ENCODE data around the gene MTERF4. TPM values are rescaled to one million over a fixed set of nuclear protein-coding genes. Genes with fewer than 3 reads are reported as not detected.

Gene MTERF4
- total RNA-seq, 2 experiments from 2014 or later = 35.0 to 38.6 TPM

DNA sequence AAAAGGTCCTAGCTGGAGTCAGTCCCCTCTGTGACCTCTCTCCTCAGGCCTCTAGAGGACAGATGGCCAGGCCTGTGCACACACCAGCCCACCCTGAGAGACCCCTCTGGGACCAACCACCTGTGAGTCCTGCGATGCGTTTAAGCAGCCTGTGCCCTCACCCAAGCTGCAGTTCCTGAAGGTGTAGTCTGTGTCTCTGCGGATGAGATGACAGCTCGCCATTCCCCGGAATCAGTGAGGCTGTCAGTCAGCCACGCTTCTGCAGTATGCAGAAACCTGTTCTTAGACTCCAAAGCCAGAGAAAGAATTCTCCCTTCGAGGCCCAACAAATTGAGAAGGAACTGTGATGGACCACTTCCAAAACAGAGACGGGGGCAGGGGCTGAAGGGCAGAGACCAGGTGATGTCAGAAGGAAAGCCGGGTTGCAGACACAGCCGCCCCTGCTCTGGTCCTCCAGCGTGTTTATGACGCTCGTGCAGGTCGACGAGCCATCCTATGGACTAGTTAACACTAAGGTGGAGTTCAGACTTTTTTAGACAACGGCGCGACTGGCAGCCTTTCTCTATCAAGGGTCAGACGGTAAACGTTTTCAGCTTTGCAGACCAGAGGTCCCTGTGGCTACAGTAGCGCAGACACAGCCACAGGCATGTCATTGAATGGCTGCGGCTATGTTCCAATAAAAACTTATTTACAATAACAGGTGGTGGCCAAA is 10.2 kb downstream of the MTERF4 start:
- CTCF ChIA-PET = no interaction called here
- H3K4me3 Mint-ChIP-seq = no peak overlapping the region
- peaks cover 34% of the 10 kb centered on the region for H3K4me1 Mint-ChIP-seq (ENCODE audit: low read depth)
- peaks cover 53% of the 10 kb centered on the region for H3K36me3 Mint-ChIP-seq (ENCODE audit: low read depth)
- H3K27me3 Mint-ChIP-seq (ENCODE audit: low read depth) = no peaks in the 10 kb centered on the region
- H3K9me3 Mint-ChIP-seq = no peaks in the 10 kb centered on the region
- DNase-seq = no peak
- intact Hi-C loops (cut with micrococcal nuclease) = no loop called here
- no peak overlapping the region for H3K27ac Mint-ChIP-seq

DNA sequence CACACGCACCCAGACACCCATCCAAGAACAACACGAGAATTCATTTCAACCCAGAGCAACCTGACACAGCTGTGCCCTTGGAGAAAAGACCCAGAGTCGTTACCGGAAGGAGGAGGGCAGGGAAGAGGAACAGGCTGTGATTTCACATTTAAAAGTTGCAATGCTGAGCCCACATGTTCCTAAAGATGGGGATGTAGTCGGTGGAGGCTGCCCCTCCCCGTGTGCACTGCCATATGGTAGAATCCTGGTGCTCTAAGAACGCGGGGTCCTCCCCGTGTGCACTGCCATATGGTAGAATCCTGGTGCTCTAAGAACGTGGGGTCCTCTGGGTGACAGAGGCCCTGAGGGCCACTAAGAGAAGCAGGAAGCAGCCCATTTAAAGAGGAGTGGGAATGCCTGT is 10.9 kb downstream of the MTERF4 start:
- intact Hi-C loops (cut with micrococcal nuclease) = no loop called here
- H3K4me1 Mint-ChIP-seq (ENCODE audit: low read depth) = peaks cover 27% of the 10 kb centered on the region
- DNase-seq = no peak
- CTCF ChIA-PET = no interaction called here
- H3K36me3 Mint-ChIP-seq (ENCODE audit: low read depth) = peaks cover 56% of the 10 kb centered on the region
- peaks cover 3% of the 10 kb centered on the region for H3K9me3 Mint-ChIP-seq
- no peak overlapping the region for H3K27ac Mint-ChIP-seq
- H3K4me3 Mint-ChIP-seq = no peak overlapping the region
- no peaks in the 10 kb centered on the region for H3K27me3 Mint-ChIP-seq (ENCODE audit: low read depth)

DNA sequence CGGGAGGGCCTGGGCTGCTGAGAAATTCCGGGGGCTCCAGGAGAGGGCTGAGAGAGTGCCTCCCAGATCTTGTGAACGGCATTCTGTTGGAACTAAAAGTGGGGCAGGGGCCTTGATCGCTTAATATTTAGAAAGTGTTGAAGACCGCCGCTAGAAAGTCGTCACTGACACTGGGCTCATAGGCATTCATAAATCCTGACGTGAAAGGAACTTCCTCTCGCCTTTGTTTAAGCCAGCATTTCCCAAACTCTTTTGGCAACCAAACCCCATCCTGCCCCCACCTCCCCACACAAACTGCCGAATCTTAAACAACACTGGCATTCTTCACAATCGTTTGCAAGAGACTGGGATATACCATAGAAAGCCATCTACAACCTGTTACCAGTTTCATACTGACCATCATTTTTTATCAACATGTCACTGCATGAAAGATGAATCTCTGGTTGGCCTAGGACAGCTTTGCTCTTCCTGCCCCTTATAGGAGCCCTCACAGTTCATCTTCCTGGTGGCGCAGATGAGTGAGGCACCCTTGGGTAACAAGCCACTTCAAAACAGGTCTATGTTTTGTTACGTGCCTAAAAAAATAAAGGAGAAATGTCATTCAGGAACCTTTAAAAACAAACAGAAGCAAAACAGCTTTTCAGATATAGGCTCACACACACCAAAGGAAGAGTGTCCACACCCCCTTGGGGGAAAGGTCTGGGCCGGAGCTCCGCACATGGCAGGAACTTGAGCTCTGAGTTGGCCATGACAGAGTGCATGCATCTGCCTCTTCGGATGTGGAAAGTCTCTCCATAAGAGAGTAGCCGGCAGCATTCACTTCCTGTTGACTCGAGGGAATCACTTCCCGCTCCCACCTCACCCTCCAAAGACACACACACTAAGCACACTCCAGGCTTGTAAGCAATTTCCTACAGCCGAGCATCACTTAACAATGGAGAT is 13.0 kb downstream of the MTERF4 start:
- Mint-ChIP-seq H3K4me3 (no peak overlapping the region), H3K4me1 (ENCODE audit: low read depth) (peaks cover 9% of the 10 kb centered on the region), H3K9me3 (peaks cover 3% of the 10 kb centered on the region), H3K27ac (peak overlapping the region; percentile 24), H3K36me3 (ENCODE audit: low read depth) (peaks cover 52% of the 10 kb centered on the region), H3K27me3 (ENCODE audit: low read depth) (no peaks in the 10 kb centered on the region)
- no peak for DNase-seq
- CTCF ChIA-PET = interaction anchor here (0.5 to 0.6 kb wide), 2 partner anchors 10 to 16 kb away, joined by 3 to 4 read pairs; no protein-coding TSS in a partner anchor
- intact Hi-C loops (cut with micrococcal nuclease) = no loop called here

DNA sequence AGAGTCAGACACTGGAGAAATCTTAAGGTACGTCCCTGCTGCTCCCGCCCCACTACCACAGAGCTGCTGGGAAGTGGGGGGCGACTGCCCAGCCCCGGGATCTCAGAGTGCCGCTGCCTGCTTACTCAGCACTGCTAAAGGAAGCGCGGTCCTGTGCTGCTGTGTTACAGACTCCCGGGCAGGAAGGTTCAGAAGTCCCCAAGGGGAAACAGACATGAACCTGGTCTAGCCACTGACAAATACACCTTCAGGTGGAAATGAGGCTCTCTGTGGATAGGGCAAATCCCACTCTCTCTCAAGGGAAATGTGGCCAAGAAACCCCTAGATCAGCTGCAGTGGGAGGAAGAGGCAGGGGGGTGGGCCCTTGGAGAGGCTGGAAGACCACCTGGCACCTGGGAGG is 13.7 kb downstream of the MTERF4 start:
- H3K4me1 Mint-ChIP-seq (ENCODE audit: low read depth) = peaks cover 6% of the 10 kb centered on the region
- intact Hi-C loops (cut with micrococcal nuclease) = no loop called here
- H3K27me3 Mint-ChIP-seq (ENCODE audit: low read depth) = no peaks in the 10 kb centered on the region
- peaks cover 3% of the 10 kb centered on the region for H3K9me3 Mint-ChIP-seq
- no peak overlapping the region for H3K4me3 Mint-ChIP-seq
- no peak overlapping the region for H3K27ac Mint-ChIP-seq
- CTCF ChIA-PET = interaction anchor here (0.5 kb wide), 1 partner anchor 16 kb away, joined by 4 read pairs; no protein-coding TSS in a partner anchor
- DNase-seq = no peak
- H3K36me3 Mint-ChIP-seq (ENCODE audit: low read depth) = peaks cover 49% of the 10 kb centered on the region

DNA sequence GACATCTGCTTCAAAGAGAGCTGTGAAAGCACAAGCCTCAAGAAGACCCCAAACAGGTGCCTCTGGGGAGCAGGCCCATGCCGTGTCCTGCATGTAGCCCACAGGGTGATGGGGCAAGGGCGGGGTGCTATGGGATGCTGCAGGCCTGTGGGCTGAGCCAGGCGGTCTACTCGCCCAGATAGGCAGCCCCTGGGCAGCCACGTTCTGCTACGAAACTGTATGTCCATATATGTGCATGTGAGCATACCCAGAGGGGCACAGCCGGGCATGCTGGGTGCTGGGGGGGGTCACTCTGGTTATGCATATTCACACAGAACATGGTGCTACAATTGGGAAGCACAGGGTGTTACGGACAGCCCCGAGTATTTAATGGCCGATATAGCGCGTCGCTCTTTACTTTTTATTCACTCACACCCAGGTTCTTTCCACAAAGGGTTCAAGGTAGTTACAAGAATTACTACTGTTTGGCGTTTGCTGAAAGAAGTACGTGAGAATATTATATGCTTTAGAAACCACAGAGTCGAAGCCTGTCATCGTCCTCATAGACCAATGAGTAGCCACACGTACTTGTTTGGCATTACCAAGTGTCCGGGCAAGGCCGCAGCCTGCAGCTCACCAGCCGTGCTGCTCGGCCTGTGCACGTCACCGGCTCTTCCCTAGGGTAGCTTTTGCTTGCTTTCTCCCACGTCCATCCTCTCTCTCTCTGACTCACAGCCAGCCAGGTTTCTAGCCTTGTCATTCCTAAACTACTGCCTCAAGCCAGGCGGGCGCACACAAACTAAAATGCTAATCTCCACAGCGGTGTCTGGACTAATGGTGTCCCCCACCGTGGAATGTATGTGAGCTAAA is 14.4 kb downstream of the MTERF4 start:
- Mint-ChIP-seq H3K27me3 (ENCODE audit: low read depth) (no peaks in the 10 kb centered on the region), H3K4me3 (no peak overlapping the region), H3K4me1 (ENCODE audit: low read depth) (peaks cover 7% of the 10 kb centered on the region), H3K27ac (no peak overlapping the region), H3K36me3 (ENCODE audit: low read depth) (peaks cover 49% of the 10 kb centered on the region), H3K9me3 (peaks cover 3% of the 10 kb centered on the region)
- CTCF ChIA-PET = no interaction called here
- DNase-seq = no peak
- intact Hi-C loops (cut with micrococcal nuclease) = no loop called here

DNA sequence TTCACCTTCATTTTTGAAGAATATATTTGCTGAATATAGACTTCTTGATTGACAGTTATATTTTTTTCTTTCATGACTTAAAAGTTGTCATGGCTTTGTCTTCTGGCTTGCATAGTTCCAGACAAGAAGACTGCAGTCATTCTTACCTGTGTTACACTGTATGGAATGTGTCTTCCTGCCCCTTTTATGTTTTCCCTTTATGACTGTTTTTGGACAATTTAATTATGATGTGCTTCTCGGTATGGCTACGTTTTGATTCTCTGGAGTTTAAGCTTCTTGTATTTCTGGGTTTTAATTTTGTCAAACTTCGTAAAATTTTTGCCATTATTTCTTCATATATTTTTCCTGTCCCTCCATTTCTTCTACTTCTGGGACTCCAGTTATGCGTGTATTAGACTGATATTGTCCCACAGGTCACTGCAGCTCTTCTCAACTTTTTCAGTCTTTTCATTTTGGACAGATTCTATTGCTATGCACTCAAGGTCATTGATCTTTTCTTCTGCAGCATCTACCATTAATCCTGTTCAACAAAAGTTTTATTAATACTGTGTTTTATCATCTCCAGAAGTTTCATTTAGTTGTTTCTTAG is 17.1 kb downstream of the MTERF4 start:
- DNase-seq = no peak
- Mint-ChIP-seq H3K27me3 (ENCODE audit: low read depth) (no peaks in the 10 kb centered on the region), H3K27ac (no peak overlapping the region), H3K36me3 (ENCODE audit: low read depth) (peaks cover 40% of the 10 kb centered on the region), H3K4me3 (no peak overlapping the region), H3K4me1 (ENCODE audit: low read depth) (peaks cover 6% of the 10 kb centered on the region), H3K9me3 (peaks cover 3% of the 10 kb centered on the region)
- CTCF ChIA-PET = no interaction called here
- intact Hi-C loops (cut with micrococcal nuclease) = no loop called here

DNA sequence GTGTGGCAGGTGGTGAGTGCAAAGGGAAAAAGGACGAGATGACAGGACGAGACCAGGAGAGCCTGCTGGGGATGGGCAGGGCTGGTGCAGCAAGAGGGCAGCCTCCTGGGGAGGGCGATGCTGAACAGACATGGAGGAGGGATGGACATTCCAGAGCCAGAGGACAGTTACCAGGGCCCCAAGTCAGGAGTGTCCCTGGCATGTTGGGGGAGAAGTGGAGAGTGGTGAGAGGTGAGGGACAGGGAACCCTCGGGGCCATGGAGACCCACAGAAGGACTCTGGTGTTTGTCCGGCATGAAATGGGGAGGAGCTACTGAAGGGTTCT is 19.0 kb downstream of the MTERF4 start:
- intact Hi-C loops (cut with micrococcal nuclease) = no loop called here
- CTCF ChIA-PET = interaction anchor here (0.9 kb wide), 1 partner anchor 423 kb away, joined by 3 read pairs; no protein-coding TSS in a partner anchor
- H3K36me3 Mint-ChIP-seq (ENCODE audit: low read depth) = peaks cover 26% of the 10 kb centered on the region

DNA sequence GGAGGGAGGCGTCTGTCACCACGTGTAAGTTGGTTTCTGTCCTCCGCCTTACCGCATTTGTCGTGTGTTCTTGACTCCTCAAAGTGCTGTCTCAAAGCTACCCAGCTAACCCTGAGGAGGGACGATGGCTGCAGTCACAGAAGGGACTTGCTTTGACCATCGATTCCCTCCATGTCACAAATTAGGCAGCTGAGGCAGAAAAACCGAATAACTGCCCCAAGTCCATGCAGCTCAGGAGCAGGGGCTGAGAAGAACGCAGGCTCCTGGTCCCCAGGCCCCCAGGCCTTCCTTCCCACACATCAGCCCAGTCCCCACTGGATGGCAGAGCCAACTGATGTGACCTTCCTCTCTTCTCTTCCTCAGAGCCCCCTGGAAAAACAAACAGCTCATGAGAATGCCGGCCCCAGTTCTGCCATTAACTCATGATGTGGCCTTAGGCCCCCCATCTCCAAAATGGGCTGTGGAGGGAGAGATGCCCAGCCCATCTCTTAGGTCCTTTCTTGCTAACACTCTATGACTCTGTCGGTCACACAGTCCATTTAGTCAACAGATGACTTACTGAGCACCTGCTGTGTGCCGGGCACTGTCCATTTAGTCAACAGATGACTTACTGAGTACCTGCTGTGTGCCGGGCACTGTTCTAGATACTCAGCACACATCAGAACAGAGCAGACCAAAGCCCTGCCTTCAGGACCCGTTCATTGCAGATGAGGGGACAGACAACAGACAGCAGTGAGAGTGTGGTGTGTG is 19.6 kb downstream of the MTERF4 start:
- Mint-ChIP-seq H3K4me3 (no peak overlapping the region), H3K27me3 (ENCODE audit: low read depth) (no peaks in the 10 kb centered on the region), H3K4me1 (ENCODE audit: low read depth) (peaks cover 4% of the 10 kb centered on the region), H3K27ac (peak overlapping the region; percentile 24), H3K9me3 (peaks cover 3% of the 10 kb centered on the region), H3K36me3 (ENCODE audit: low read depth) (peaks cover 23% of the 10 kb centered on the region)
- intact Hi-C loops (cut with micrococcal nuclease) = no loop called here
- CTCF ChIA-PET = interaction anchor here (0.9 kb wide), 1 partner anchor 424 kb away, joined by 3 read pairs; no protein-coding TSS in a partner anchor
- DNase-seq = no peak

More for the DNA sequence above, 19.0 kb downstream of the MTERF4 start:
- Mint-ChIP-seq H3K27me3 (ENCODE audit: low read depth) (no peaks in the 10 kb centered on the region), H3K27ac (no peak overlapping the region), H3K9me3 (peaks cover 3% of the 10 kb centered on the region), H3K4me3 (no peak overlapping the region), H3K4me1 (ENCODE audit: low read depth) (peaks cover 2% of the 10 kb centered on the region)
- no peak for DNase-seq

DNA sequence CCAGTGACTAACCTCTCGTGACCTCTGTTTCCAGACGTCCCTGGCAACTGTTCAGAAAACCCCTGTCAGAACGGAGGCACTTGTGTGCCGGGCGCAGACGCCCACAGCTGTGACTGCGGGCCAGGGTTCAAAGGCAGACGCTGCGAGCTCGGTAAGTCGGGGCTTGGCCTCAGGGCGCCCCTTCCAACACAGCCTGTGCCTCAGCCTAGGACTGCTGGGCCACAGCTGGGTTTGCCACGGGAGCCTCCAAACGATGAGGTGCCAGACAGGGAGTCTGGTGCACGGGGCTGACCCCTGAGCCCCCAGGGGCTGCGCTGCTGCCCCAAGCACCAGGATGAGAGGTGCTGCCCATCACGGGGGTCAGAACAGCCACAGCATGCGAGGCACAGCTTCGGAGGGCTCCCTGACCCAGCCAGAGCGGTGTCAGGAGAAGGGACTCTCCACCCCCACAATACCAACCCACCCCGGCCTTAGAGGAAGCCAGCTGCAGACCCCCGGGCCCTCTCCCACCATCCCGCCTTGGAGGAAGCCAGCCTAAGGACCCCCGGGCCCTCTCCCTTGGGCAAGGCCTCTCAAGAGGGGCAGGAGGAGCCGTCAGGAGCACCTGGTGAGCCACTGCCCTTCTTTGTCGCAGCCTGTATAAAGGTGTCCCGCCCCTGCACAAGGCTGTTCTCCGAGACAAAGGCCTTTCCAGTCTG is 20.3 kb downstream of the MTERF4 start:
- CTCF ChIA-PET = no interaction called here
- intact Hi-C loops (cut with micrococcal nuclease) = no loop called here
- Mint-ChIP-seq H3K27ac (peak overlapping the region; percentile 24), H3K4me1 (ENCODE audit: low read depth) (peaks cover 7% of the 10 kb centered on the region), H3K27me3 (ENCODE audit: low read depth) (no peaks in the 10 kb centered on the region), H3K9me3 (peaks cover 3% of the 10 kb centered on the region), H3K36me3 (ENCODE audit: low read depth) (peaks cover 20% of the 10 kb centered on the region), H3K4me3 (no peak overlapping the region)
- DNase-seq = no peak

DNA sequence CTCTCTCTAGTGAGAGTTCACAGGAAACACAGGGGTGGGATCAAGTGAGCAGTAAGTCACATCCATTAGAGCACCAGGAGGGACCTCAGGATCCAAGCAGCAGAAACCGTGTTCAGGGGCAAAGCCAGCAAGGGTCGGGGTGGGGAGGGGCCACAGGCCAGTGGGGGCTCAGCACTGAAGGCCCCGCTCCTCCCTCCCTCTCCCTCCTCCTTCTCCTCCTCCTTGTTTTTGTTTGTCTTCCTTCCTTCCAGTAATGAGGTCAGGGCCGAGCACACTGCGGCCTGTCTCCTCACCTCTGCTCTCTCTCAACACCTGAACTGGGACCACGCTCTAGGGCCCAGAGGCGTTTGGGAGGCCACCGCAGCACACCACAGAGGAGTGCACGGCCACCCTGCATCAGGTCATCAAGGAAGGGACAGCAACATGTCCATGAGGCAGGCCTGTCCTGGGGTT is 20.9 kb downstream of the MTERF4 start:
- Mint-ChIP-seq H3K9me3 (peaks cover under 1% of the 10 kb centered on the region), H3K27ac (no peak overlapping the region), H3K27me3 (ENCODE audit: low read depth) (no peaks in the 10 kb centered on the region), H3K36me3 (ENCODE audit: low read depth) (peaks cover 14% of the 10 kb centered on the region), H3K4me3 (no peak overlapping the region), H3K4me1 (ENCODE audit: low read depth) (peaks cover 7% of the 10 kb centered on the region)
- DNase-seq = no peak
- CTCF ChIA-PET = no interaction called here
- intact Hi-C loops (cut with micrococcal nuclease) = no loop called here

Measured in activated naive CD4-positive, alpha-beta T cell treated with anti-CD3 and anti-CD28 coated beads for 36 hours (primary cell).